Ovary (tissue), 3 donors: Measurements from ENCODE around the gene MTHFR.

Experiments
- EP300 ChIP-seq: sonication (generic); formaldehyde crosslinking; IDR thresholded peaks from one replicate; pipeline ENCODE4 v1.6.1; 2017; ENCODE audit warnings: antibody characterized with exemption
- POLR2A ChIP-seq: fragments of 450-650 bp; IDR thresholded peaks from one replicate; pipeline ENCODE4 v1.6.1; 2017; ENCODE audit warnings: antibody characterized with exemption, mild to moderate bottlenecking, moderate library complexity
- TF ChIP-seq, protein P1 (sequence below), 3 donors: fragments of 450-650 bp in 2 of 3; fragments of 200-600 bp in 1 of 3; IDR thresholded peaks; one replicate each; pipeline versions ENCODE4 v1.5.1 to v1.8.0; 2016 to 2022; ENCODE audit warnings: antibody characterized with exemption in 3 of 3, mild to moderate bottlenecking in 1 of 3
- donor health status: DM: no; HTN: no; CAD: no.

DNA sequence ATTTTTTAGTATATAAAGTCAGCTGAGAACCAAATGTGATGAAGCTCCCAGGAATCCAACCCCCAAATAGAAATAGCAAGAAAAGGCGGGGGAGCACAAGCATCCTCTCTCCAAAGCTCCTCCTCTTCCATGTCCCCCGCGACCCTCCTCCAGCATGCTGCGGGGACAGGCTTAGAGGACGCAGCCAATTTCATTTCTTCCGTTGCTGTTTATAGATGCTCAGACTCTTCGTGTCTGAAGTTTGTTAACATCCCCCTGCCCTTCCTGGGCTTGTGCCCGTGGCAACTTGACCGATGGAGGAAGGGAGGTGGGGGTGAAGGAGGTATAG lies 42.6 kb upstream of the MTHFR start:
- TF ChIP-seq, protein P1, sequence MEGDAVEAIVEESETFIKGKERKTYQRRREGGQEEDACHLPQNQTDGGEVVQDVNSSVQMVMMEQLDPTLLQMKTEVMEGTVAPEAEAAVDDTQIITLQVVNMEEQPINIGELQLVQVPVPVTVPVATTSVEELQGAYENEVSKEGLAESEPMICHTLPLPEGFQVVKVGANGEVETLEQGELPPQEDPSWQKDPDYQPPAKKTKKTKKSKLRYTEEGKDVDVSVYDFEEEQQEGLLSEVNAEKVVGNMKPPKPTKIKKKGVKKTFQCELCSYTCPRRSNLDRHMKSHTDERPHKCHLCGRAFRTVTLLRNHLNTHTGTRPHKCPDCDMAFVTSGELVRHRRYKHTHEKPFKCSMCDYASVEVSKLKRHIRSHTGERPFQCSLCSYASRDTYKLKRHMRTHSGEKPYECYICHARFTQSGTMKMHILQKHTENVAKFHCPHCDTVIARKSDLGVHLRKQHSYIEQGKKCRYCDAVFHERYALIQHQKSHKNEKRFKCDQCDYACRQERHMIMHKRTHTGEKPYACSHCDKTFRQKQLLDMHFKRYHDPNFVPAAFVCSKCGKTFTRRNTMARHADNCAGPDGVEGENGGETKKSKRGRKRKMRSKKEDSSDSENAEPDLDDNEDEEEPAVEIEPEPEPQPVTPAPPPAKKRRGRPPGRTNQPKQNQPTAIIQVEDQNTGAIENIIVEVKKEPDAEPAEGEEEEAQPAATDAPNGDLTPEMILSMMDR (IDR thresholded peaks at IDR 0.05): no peak
- no peak for TF ChIP-seq POLR2A
- TF ChIP-seq EP300: no peak
